ENCODE data around the gene MAPK10. TPM values are rescaled to one million over a fixed set of nuclear protein-coding genes. Genes with fewer than 3 reads are reported as not detected.
A peak's percentile ranks its signal among the peaks of the same experiment; 100 is the strongest.
"Not testable (repeated sequence)": the region's sequence is repeated elsewhere in the genome, so short reads cannot be mapped to it uniquely, and the experiment has no call there.

Gene MAPK10
- total and polyA plus RNA-seq, 2 donors (not counting 1 experiment from before 2014, with no cell fraction given) = 3.8 to 20.0 TPM

DNA sequence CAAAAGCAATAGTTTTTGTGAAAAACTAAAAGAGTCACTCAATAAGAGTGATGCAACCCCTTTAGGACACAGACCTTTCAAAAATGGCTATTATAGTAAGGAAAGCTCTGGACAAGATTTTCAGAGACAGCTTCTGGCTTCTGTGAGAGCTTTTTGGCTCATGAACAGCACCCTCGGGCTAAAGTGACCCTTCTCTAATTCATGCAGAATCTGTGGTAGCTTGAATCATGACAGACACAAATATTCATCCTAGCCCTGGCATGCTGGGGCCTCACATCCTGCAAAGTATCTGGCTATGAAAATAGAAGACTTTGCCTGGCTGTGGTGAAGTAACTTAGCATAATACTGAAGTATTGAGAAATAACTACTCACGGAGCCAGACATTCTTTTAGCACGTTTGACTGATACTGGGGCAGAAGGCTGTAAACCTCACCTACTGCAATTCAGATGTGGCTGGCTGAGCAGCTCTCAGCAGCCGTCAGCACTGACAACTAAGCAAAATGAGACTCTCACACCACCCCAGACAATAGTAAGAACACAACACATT lies 327.3 kb downstream of the MAPK10 start:
- no peak overlapping the region for H3K4me3 ChIP-seq (replicated peaks in 1 of 4; ENCODE audit: control extremely low read depth in 1 of 4, insufficient read depth in 1 of 4, low read depth in 3 of 4, low read length in 4 of 4)
- peak overlapping the region; percentile 29 for H3K27ac ChIP-seq (ENCODE audit: insufficient read depth, low read length)

GRCh38 chr4:86031927-86032326 lies 327.9 kb downstream of the MAPK10 start:
- no peak overlapping the region for H3K9ac ChIP-seq (ENCODE audit: insufficient read depth, low read length)
- no peaks in the 10 kb centered on the region for H3K79me2 ChIP-seq (ENCODE audit: control insufficient read depth, insufficient read depth, low read length)
- no peak overlapping the region for H3K4me2 ChIP-seq (ENCODE audit: extremely low read depth, insufficient read depth, low read length)
- no peak overlapping the region for H2AFZ ChIP-seq (ENCODE audit: low read length)
- DNase-seq (ENCODE audit: low read depth in 2 of 2) = no peak
- H3K27ac ChIP-seq (ENCODE audit: insufficient read depth, low read length) = no peak overlapping the region
- H3K36me3 ChIP-seq (ENCODE audit: control insufficient read depth, insufficient read depth, low read length) = no peaks in the 10 kb centered on the region
- no peak overlapping the region for H3K4me3 ChIP-seq (replicated peaks in 1 of 4; ENCODE audit: control extremely low read depth in 1 of 4, insufficient read depth in 1 of 4, low read depth in 3 of 4, low read length in 4 of 4)
- no peaks in the 10 kb centered on the region for H4K20me1 ChIP-seq (ENCODE audit: control insufficient read depth, extremely low read depth, insufficient read depth, low read length)
- TF ChIP-seq EZH2 (IDR thresholded peaks at IDR 0.05; ENCODE audit: low read length, missing control alignments) (no peak), CTCF (conservative IDR thresholded peaks at IDR 0.05 in 1 of 2, IDR thresholded peaks at IDR 0.05 in 1 of 2; ENCODE audit: low read depth in 1 of 2, low read length in 2 of 2) (no peak)
- H3K4me1 ChIP-seq (ENCODE audit: control insufficient read depth, extremely low read depth, insufficient read depth, low read length) = peaks cover 3% of the 10 kb centered on the region
- no peaks in the 10 kb centered on the region for H3K9me3 ChIP-seq (ENCODE audit: control insufficient read depth, insufficient read depth, low read depth, low read length)
- no peaks in the 10 kb centered on the region for H3K27me3 ChIP-seq (ENCODE audit: control insufficient read depth, insufficient read depth, low read length)

More for the DNA sequence above, 327.3 kb downstream of the MAPK10 start:
- Histone ChIP-seq H3K9me3 (ENCODE audit: control insufficient read depth, insufficient read depth, low read depth, low read length) (no peaks in the 10 kb centered on the region), H3K9ac (ENCODE audit: insufficient read depth, low read length) (no peak overlapping the region), H3K4me1 (ENCODE audit: control insufficient read depth, extremely low read depth, insufficient read depth, low read length) (peaks cover 3% of the 10 kb centered on the region), H3K27me3 (ENCODE audit: control insufficient read depth, insufficient read depth, low read length) (no peaks in the 10 kb centered on the region), H3K36me3 (ENCODE audit: control insufficient read depth, insufficient read depth, low read length) (no peaks in the 10 kb centered on the region), H3K79me2 (ENCODE audit: control insufficient read depth, insufficient read depth, low read length) (no peaks in the 10 kb centered on the region), H2AFZ (ENCODE audit: low read length) (peak overlapping the region; percentile 7), H3K4me2 (ENCODE audit: extremely low read depth, insufficient read depth, low read length) (peak overlapping the region; percentile 34), H4K20me1 (ENCODE audit: control insufficient read depth, extremely low read depth, insufficient read depth, low read length) (no peaks in the 10 kb centered on the region)
- TF ChIP-seq EZH2 (IDR thresholded peaks at IDR 0.05; ENCODE audit: low read length, missing control alignments) (no peak), CTCF (conservative IDR thresholded peaks at IDR 0.05 in 1 of 2, IDR thresholded peaks at IDR 0.05 in 1 of 2; ENCODE audit: low read depth in 1 of 2, low read length in 2 of 2) (no peak)
- peak; percentile 79 to 96 for DNase-seq (ENCODE audit: low read depth in 2 of 2)

DNA sequence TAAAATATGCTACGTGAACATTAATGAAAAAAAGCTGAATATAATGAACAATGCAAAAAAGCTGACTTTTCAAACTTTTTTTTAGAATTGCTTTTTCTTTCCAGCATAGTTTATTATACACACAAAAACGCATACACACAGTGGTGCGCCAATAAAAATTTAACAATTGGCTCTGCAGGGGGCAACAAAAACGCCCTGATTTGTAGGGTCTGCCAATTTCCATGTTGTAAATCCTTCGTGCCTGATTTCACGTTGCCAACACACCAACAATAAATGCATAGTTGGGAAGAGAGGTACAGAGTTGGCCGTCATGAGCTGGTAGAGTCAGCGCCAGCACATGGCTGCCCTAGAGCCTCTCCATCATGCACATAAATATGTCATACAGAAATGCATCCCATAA lies 333.1 kb downstream of the MAPK10 start:
- no peaks in the 10 kb centered on the region for H3K4me1 ChIP-seq (ENCODE audit: control insufficient read depth, extremely low read depth, insufficient read depth, low read length)

GRCh38 chr4:86021671-86022070 lies 338.2 kb downstream of the MAPK10 start:
- H3K27ac ChIP-seq (ENCODE audit: insufficient read depth, low read length); H3K9ac ChIP-seq (ENCODE audit: insufficient read depth, low read length); H3K4me2 ChIP-seq (ENCODE audit: extremely low read depth, insufficient read depth, low read length); H3K27me3 ChIP-seq (ENCODE audit: control insufficient read depth, insufficient read depth, low read length); H3K36me3 ChIP-seq (ENCODE audit: control insufficient read depth, insufficient read depth, low read length); H3K9me3 ChIP-seq (ENCODE audit: control insufficient read depth, insufficient read depth, low read depth, low read length); H4K20me1 ChIP-seq (ENCODE audit: control insufficient read depth, extremely low read depth, insufficient read depth, low read length); H3K4me1 ChIP-seq (ENCODE audit: control insufficient read depth, extremely low read depth, insufficient read depth, low read length); DNase-seq (ENCODE audit: low read depth in 2 of 2); H3K79me2 ChIP-seq (ENCODE audit: control insufficient read depth, insufficient read depth, low read length); H3K4me3 ChIP-seq (replicated peaks in 1 of 4; ENCODE audit: control extremely low read depth in 1 of 4, insufficient read depth in 1 of 4, low read depth in 3 of 4, low read length in 4 of 4); H2AFZ ChIP-seq (ENCODE audit: low read length): not testable (repeated sequence)

More for the DNA sequence above, 333.1 kb downstream of the MAPK10 start:
- no peaks in the 10 kb centered on the region for H3K79me2 ChIP-seq (ENCODE audit: control insufficient read depth, insufficient read depth, low read length)
- H2AFZ ChIP-seq (ENCODE audit: low read length) = no peak overlapping the region
- TF ChIP-seq CTCF (conservative IDR thresholded peaks at IDR 0.05 in 1 of 2, IDR thresholded peaks at IDR 0.05 in 1 of 2; ENCODE audit: low read depth in 1 of 2, low read length in 2 of 2) = no peak
- TF ChIP-seq EZH2 (IDR thresholded peaks at IDR 0.05; ENCODE audit: low read length, missing control alignments) = no peak
- no peak overlapping the region for H3K4me3 ChIP-seq (replicated peaks in 1 of 4; ENCODE audit: control extremely low read depth in 1 of 4, insufficient read depth in 1 of 4, low read depth in 3 of 4, low read length in 4 of 4)
- DNase-seq (ENCODE audit: low read depth in 2 of 2) = no peak
- H4K20me1 ChIP-seq (ENCODE audit: control insufficient read depth, extremely low read depth, insufficient read depth, low read length) = no peaks in the 10 kb centered on the region
- no peaks in the 10 kb centered on the region for H3K27me3 ChIP-seq (ENCODE audit: control insufficient read depth, insufficient read depth, low read length)
- H3K27ac ChIP-seq (ENCODE audit: insufficient read depth, low read length) = no peak overlapping the region
- no peak overlapping the region for H3K9ac ChIP-seq (ENCODE audit: insufficient read depth, low read length)
- H3K36me3 ChIP-seq (ENCODE audit: control insufficient read depth, insufficient read depth, low read length) = no peaks in the 10 kb centered on the region
- no peak overlapping the region for H3K4me2 ChIP-seq (ENCODE audit: extremely low read depth, insufficient read depth, low read length)
- H3K9me3 ChIP-seq (ENCODE audit: control insufficient read depth, insufficient read depth, low read depth, low read length) = no peaks in the 10 kb centered on the region

Measured in fibroblast of lung (primary cell).